Measurements from ENCODE around the gene TMOD3.

GRCh38 chr15:51931638-51932037, 102.2 kb downstream of the TMOD3 start:
- TF ChIP-seq ZNF462 (CRISPR knock-in tag; IDR thresholded peaks at IDR 0.05) (no peak), CTCF (conservative IDR thresholded peaks at IDR 0.05; ENCODE audit: low read depth in 2 of 2) (no peak), ETS1 (IDR thresholded peaks at IDR 0.05) (no peak), REST (IDR thresholded peaks at IDR 0.05; ENCODE audit: unreplicated experiment) (no peak), EZH2 (IDR thresholded peaks at IDR 0.05; ENCODE audit: low read depth, unreplicated experiment) (no peak), POLR2AphosphoS5 (IDR thresholded peaks at IDR 0.05; ENCODE audit: low read depth) (no peak)

Data from GM23338 (cell line).